ENCODE data around the gene RAMP1. TPM values are rescaled to one million over a fixed set of nuclear protein-coding genes. Genes with fewer than 3 reads are reported as not detected.

Gene RAMP1
- total RNA-seq, 1 donor = 3.1 TPM

DNA sequence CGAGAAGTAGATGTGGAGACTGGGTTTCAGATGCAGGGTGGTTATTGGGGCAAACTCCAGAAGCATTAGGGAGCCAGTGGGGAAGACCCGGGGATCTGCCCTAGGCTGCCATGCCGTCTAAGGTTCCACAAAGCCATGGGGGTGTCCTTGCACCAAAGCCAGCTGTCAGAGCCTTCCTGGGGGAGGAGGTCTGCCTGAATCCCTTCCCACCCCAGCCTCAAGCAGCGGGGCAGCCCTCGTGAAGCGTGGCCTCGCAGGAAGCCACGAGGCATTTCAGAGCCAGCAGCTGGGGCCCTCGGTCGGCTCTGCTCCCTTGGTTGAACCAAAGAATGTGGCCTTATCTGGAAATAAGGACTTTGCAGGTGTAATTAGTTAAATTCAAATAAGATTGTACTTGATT lies 56.2 kb downstream of the RAMP1 start:
- no peak for DNase-seq (ENCODE audit: low read depth)
- TF ChIP-seq, protein P1, sequence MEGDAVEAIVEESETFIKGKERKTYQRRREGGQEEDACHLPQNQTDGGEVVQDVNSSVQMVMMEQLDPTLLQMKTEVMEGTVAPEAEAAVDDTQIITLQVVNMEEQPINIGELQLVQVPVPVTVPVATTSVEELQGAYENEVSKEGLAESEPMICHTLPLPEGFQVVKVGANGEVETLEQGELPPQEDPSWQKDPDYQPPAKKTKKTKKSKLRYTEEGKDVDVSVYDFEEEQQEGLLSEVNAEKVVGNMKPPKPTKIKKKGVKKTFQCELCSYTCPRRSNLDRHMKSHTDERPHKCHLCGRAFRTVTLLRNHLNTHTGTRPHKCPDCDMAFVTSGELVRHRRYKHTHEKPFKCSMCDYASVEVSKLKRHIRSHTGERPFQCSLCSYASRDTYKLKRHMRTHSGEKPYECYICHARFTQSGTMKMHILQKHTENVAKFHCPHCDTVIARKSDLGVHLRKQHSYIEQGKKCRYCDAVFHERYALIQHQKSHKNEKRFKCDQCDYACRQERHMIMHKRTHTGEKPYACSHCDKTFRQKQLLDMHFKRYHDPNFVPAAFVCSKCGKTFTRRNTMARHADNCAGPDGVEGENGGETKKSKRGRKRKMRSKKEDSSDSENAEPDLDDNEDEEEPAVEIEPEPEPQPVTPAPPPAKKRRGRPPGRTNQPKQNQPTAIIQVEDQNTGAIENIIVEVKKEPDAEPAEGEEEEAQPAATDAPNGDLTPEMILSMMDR (IDR thresholded peaks at IDR 0.05; ENCODE audit: insufficient read depth, low read length) = no peak
- H3K4me3 ChIP-seq (ENCODE audit: low read depth, low read length) = no peak overlapping the region

DNA sequence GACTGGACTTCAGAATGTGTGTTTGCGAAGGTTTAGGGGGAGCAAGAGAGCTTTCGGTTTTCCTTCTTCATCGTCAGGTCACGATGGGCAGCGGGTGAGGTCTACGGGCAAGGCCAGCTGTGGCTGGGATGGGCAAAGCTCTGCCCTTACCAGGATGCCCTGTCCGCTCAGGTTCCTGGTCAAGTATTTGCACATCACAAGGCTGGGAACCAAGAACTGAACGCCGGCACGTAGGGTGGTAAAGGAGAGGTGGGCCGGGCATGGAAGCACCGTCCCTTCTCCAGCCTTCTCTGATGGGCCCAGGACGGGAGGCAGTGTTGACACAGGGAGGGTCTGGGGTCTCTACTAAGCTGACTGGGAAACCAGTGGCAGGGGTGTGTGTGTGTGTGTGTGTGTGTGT lies 56.9 kb downstream of the RAMP1 start:
- no peak overlapping the region for H3K4me3 ChIP-seq (ENCODE audit: low read depth, low read length)
- DNase-seq (ENCODE audit: low read depth) = no peak
- TF ChIP-seq, protein P1 (IDR thresholded peaks at IDR 0.05; ENCODE audit: insufficient read depth, low read length) = no peak

DNA sequence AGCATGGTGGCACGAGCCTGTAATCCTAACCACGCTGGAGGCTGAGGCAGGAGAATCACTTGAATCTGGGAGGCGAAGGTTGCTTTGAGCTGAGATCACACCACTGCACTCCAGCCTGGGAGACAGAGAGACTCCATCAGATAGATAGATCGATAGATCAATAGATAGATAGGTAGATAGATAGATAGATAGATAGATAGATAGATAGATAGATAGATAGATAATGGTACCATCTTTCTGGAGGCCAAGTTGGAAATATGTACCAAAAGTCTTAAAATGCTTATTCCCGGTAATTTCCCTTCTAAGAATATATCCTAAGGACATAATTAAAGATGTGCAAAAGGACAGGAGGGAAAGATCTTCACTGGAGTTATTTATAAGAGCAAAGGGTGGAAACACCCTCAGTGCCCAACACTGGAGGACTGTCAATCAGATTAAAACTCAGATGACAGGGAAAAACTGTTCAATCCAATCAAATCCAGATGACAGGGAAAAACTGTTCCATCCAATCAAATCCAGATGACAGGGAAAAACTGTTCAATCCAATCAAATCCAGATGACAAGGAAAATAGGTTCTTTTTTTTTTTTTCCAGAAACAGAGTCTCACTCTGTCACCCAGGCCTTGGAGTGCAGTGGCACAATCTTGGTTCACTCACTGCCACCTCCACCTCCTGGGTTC lies 58.4 kb downstream of the RAMP1 start:
- no peak overlapping the region for H3K4me3 ChIP-seq (ENCODE audit: low read depth, low read length)
- no peak for DNase-seq (ENCODE audit: low read depth)
- TF ChIP-seq, protein P1 (IDR thresholded peaks at IDR 0.05; ENCODE audit: insufficient read depth, low read length) = no peak

DNA sequence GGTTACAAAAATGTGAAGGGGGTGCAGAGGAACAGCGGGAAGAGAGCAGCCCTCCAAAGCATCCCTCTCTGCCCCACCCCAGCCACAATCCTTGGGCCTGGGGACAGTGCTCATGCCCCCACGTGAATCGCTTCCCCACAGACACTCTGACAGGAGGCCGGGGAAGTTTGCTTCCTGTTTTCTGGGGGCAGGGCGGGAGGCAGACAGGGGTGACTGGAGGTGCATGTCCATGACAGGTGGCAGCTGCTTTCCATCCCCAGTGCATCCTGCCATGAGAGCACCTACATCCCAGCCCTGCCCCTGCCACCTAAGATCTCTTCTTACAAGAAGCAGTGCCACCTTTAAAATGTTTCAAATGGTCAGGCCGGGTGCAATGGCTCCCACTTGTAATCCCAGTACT lies 60.2 kb downstream of the RAMP1 start:
- no peak for DNase-seq (ENCODE audit: low read depth)
- TF ChIP-seq, protein P1 (IDR thresholded peaks at IDR 0.05; ENCODE audit: insufficient read depth, low read length) = no peak

DNA sequence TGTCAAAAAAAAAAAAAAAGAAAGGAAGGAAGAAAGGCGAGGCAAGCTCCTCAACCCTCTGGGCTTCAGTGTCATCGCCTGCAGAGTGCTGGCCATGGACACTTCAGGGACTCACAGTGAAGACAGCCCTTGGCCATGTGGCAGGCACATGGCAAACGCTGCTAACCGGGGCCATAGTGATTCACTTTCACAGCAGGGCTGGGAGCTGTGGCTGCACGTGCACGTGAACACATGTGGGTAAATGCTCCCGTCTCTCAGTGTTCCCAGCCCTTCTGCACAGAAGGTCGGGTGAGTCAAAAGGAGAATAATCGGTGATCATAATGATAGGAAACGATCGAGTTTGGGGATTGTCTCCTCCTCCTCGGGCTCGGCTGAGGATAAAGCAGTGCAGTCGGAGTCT lies 61.2 kb downstream of the RAMP1 start:
- H3K4me3 ChIP-seq (ENCODE audit: low read depth, low read length) = no peak overlapping the region
- no peak for DNase-seq (ENCODE audit: low read depth)
- TF ChIP-seq, protein P1 (IDR thresholded peaks at IDR 0.05; ENCODE audit: insufficient read depth, low read length) = no peak

More for the DNA sequence above, 60.2 kb downstream of the RAMP1 start:
- no peak overlapping the region for H3K4me3 ChIP-seq (ENCODE audit: low read depth, low read length)

DNA sequence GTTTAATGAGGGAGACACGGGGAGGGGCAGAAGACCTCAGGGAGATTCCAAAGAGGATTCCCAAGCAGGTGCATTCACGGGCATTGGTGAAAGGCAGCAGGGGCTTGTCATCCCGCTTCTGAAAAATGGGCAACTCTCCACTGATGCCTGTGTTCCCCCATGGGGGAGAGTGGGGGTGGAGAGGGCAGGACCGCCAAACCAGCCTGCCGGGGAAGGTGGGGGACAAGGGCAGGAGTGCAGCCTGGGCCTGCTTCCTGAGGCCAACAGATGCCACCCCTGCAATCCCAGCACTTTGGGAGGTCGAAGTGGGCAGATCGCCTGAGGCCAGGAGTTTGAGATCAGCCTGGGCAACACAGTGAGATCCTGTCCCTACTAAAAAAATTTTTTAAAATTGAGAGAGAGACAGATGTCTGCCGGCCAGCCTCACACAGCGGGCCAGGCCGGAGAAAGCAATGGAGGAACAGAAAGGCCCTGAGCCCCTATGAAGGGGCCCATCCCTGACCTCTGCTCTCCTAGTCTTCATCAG lies 62.6 kb downstream of the RAMP1 start:
- TF ChIP-seq, protein P1 (IDR thresholded peaks at IDR 0.05; ENCODE audit: insufficient read depth, low read length) = no peak
- no peak for DNase-seq (ENCODE audit: low read depth)
- H3K4me3 ChIP-seq (ENCODE audit: low read depth, low read length) = no peak overlapping the region
